GDM1 (cell line): Measurements from ENCODE around the gene TESK2.
"Not testable (repeated sequence)": the region's sequence is repeated elsewhere in the genome, so short reads cannot be mapped to it uniquely, and the experiment has no call there.

Experiments used
- DNase-seq: peaks from one replicate; lab custom pipeline; 2025; lab: John Stamatoyannopoulos, UW

Gene TESK2

GRCh38 chr1:45411510-45411899 lies 79.5 kb downstream of the TESK2 start:
- no peak for DNase-seq

DNA sequence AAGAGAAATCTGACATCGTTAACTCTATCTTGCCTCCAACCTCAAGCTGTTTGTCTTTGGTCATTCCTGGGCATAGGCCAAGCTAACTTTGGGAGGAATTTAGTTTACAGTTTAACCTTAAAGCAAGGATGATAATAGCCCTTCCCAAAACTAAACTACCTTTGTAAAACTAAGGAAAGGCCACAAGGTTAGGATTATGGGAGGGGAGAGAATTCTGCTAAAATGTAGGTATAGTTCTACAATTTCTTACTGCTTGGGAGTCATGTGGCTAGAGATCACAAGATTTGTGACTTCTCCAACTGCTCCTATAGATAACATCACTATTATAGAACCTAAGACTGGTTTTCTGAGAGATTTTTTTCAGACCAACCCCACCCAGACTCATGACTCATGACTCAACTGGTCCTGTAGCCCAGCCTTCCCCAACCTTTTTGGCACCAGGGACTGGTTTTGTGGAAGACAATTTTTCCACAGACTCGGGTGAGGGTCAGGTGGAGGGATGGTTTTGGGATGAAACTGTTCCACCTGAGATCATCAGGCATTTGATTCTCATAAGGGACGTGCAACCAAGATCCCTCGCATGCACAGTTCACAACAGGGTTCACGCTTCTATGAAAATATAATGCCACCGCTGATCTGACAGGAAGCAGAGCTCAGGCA lies 80.0 kb downstream of the TESK2 start:
- no peak for DNase-seq

GRCh38 chr1:45409276-45409675 lies 81.7 kb downstream of the TESK2 start:
- no peak for DNase-seq

DNA sequence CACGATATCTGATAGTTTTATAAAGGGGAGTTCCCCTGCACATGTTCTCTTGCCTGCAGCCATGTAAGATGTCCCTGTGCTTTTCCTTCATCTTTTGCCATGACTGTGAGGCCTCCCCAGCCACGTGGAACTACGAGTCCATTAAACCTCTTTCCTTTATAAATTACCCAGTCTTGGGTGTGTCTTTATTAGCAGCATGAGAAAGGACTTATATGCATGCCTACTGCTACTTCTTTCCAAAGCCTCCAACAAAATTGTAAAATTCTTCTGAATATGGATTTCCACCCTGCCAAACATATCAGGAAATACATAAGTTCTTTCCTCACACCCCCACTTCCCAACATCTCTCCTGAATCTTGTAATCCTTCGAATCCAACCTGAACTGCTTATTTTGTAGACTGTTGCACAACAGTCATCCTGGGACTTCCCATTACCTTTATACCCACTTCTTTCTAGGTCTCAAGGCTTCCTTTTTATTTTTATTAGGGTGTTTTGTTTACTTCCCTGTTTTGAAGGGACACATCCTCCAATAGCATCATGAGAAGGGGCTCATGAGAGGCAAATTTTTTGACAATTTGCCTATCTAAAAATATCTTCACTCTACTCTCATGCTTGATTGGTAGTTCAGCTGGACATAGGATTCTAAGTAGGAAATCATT lies 83.2 kb downstream of the TESK2 start:
- no peak for DNase-seq

DNA sequence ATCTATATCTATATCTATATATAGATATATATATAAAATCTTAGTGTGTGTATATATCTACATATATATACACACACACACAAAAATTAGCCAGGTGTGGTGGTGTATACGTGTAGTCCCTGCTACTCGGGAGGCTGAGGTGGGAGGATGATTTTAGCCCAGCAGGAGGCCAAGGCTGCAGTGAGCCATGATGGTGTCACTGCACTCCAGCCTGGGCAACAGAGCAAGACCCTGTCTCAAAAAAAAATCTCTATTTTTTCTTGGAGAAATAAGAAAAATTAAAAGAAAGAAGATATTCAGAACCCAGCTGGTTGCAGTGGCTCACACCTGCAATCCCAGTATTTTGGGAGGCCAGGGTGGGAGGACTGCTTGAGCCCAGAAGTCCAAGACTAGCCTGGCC lies 85.3 kb downstream of the TESK2 start:
- no peak for DNase-seq

DNA sequence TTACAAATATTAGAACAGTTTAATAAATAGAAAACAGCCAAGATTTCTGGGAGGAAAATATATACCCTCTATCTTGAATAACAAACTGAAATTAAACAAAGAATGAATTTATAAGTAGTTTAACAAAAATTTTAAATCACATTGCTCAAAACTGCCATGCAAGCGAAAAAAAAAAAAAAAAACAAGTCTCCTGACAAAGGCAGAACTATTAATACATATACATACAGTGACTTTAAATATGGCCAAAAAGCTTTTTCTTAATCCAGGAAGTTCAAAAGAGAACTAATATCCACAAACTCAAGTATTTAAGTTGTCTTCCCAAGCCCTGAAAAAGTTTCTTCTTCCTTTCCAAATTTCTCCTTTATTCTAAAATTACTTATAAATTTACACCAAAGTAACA lies 87.2 kb downstream of the TESK2 start:
- DNase-seq = no peak

DNA sequence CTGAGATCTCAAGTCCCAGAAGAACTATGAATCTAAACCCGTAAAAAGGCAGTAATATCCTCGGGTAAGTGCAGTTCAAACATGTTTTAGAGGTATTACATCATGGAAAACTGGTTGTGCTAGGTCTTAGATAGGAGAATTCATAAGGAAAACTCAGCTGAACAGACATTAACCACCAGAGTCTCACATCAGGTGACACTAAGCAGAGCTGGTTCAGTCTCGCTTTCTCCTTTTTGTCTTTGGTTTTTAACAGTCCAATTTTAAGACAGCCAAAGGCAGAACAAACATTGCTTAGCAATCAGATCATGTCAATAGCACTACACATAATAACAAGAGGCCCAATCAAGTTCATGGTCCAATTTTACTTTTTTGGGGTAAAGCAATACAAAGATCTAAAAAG lies 87.7 kb downstream of the TESK2 start:
- no peak for DNase-seq

GRCh38 chr1:45401524-45401923 lies 89.4 kb downstream of the TESK2 start:
- no peak for DNase-seq

DNA sequence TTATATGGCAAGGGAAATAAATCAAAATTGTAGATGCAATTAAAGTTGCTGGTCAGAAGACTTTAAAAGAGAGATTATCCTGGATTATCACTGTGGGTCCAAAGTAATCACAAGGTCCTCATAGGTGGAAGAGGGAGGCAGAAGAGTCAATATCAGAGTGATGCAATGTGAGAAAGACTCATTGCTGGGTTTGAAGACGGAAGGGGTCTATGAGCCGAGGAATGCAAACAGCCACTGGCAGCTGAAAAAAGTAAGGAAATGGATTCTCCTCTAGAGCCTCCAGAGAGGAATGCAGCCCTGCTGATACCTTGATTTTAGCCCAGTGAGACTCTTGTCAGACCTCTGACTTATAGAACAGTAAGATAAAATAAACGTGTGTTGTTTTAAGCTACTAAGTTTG lies 90.9 kb downstream of the TESK2 start:
- DNase-seq = no peak

DNA sequence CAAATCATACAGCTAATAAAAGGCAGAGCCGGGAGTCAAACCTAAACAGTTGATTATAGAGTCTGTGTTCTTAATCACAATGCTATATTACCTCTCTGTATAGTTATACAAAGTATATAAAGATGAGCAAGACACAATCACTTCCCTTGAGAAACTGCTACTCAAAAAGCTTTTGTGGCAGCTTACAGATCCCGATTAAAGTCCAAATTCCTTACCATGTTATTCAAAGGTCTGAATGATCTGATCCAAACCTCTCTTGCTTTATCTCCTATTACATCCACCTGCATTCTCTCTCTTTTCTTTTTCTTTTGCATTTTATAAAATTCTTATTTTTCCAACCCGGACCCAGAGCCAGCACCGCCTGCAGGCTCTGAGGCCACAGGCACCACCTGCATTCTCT lies 93.7 kb downstream of the TESK2 start:
- no peak for DNase-seq

- no peak for DNase-seq
Observed at GRCh38 chr1:45395582-45395981, 95.4 kb downstream of the TESK2 start.

DNA sequence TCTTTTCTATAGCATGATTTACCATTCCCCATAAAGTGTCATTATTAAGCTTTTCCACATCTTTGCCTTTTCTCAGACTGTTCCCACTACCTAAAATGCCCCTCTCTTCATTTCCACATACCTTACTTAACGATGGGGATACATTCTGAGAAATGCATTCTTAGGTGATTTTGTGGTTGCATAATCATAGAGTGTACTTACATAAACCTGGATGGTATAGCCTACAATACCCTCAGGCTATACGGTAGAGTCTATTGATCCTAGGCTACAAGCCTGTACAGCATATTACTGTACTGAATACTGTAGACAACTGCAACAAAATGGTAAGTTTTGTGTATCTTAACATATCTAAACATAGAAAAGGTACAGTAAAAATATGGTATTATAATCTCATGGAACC lies 95.9 kb downstream of the TESK2 start:
- no peak for DNase-seq

- no peak for DNase-seq
Observed at GRCh38 chr1:45394342-45394741, 96.6 kb downstream of the TESK2 start.

DNA sequence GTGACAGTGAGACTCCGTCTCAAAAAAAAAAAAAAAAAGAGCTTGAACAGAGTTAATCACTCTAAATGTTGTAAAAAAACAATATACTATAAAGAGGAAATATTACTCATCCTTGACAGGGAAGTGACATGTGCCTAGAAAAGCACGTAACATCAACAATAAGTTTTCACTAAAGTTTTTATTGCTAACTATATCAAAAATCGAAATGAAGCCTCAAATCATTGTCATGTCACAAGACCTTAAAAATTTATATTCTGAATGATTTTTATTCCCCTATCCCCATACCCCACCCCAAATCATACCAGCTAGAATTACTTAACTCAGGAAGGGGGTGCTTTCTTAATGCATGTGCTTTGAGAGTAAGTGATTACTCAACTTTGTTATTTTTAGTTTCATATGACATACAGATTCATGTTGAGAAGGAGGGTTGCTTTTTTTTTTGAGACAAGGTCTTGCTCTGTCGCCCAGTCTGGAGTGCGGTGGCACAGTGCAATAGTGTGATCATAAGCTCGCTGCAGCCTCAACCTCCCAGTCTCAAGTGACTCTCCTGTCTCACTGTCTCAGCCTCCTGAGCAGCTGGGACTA lies 97.2 kb downstream of the TESK2 start:
- no peak for DNase-seq

DNA sequence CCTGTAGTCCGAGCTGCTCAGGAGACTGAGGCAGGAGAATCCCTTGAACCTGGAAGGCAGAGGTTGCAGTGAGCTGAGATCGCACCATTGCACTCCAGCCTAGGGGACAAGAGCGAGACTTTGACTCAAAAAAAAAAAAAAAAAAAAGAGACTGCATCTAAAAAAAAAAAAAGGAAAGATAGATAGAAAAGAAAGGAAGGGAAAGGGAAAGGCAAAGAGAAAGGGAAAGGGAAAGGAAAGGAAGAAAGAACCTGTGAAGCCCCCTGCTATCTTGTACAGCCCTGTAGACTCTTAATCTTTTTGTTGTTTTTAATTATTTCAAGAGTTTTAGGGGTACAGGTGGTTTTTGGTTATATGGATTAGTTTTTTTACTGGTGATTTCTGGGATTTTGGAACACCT lies 104.7 kb downstream of the TESK2 start:
- no peak for DNase-seq

DNA sequence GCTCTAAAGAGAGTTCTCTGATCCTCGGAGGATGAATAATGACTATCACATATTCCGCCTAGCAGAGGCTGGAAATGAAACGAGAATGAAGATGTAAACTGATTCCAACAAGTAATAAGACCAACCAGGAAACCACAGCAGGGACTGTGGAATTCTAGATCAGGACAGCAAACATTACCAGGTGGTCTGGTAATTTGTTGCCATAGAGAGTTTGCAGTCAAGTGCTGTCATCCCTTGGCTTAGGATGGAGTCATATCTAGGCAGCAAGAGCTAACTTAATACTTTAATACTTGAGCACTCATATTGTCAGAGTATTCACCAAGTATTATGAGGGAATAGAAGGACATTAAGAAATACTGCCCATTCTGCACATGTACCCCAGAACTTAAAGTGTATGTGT lies 105.7 kb downstream of the TESK2 start:
- no peak for DNase-seq

- not testable (repeated sequence) for DNase-seq
Observed at GRCh38 chr1:45384213-45384612, 106.8 kb downstream of the TESK2 start.

- no peak for DNase-seq
Observed at GRCh38 chr1:45383191-45383590, 107.8 kb downstream of the TESK2 start.

GRCh38 chr1:45381243-45381642 lies 109.7 kb downstream of the TESK2 start:
- no peak for DNase-seq

DNA sequence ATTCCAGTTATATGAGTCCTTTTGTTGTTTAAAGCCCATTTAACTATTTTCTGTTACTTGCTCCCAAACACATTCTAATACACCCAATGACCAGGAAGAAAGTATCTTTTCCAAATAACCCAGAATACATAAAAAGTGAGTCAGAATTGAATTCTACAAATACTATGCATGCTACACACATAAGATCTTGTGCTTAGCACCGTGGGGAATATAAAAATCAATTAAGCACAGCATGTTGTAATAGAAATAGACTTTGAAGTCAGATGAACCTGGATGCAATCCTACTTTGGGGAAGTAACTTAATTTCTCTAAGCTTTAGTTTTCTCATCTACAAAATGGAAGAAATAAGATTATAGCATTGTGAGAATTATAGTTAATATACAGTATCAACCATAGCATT lies 110.2 kb downstream of the TESK2 start:
- DNase-seq = no peak

GRCh38 chr1:45380125-45380524 lies 110.8 kb downstream of the TESK2 start:
- no peak for DNase-seq

GRCh38 chr1:45379524-45379923 lies 111.4 kb downstream of the TESK2 start:
- no peak for DNase-seq

DNA sequence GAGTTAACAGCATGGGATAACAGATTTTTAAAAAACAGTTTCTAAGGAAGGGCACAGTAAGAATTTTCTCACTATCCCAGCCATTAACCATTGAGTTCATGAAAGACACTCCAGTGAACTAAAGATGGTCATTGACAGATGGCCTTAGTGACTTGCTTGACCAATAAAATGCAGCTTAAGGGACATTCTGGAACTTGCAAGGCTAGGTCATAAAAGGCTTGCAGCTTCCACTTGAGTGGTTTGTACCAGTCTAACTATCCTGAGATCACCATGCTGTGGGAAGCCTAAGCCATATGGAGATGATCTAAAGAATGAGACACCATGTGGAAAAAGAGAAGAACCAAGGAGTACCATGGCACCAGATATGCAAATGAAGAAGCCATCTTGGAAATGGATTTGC lies 112.8 kb downstream of the TESK2 start:
- no peak for DNase-seq
